ENCODE results near the gene NPHS1. TPM values are rescaled to one million over a fixed set of nuclear protein-coding genes. Genes with fewer than 3 reads are reported as not detected.

NPHS1 gene
- total and polyA plus RNA-seq, 2 of the 8 experiments (the other 6 are each of a cell fraction or from before 2014, with no cell fraction given), result 1.3 to 1.4 TPM

DNA sequence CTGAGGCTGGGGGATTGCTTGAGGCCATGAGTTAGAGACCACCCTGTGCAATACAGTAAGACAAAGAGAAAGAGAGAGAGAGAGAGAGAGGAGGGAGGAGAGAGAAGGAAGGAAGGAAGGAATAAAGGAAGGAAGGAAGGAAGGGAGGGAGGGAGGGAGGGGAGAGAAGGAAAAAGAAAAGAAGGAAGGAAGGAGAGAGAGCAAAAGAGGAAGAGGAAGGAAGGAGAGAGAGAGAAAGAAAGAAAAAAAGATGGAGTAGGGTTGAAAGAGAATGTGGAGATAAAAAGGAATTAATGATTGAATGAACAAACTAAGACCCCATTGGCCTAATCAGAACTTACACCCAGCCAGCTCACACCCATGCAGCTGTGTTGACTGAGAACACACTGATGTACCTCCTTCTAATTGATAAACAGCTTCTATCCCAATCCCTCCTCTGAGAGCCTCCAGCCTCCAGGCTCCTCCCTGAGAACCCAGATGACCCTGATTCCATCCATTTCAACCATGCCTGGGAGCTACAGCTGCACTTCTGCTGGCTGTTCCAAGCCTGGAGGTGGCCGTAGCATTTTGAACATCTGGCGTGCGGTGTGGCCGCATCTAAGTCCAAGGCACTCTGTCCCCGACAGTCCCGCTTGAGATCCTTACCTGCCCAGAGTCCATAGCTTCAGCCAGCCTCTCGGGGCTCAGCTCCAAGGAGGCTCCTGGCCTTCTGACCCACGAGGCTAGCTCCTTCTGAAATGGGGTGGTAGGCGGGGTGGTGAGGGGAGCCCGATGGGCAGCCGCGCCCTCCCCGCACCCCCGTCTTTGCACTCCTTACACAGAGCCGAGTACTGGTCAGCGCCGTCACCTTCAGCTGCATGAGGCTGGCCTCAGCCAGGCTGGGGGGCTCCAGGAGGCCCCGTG, 40.7 kb downstream of the NPHS1 start:
- Histone ChIP-seq H3K9ac (replicated peaks in 1 of 4; ENCODE audit: extremely low read depth in 1 of 4, low read depth in 3 of 4, low read length in 3 of 4) (no peak overlapping the region), H4K91ac (replicated peaks; ENCODE audit: insufficient read length, low read length) (no peak overlapping the region), H2BK120ac (replicated peaks; ENCODE audit: low read depth, low read length) (no peak overlapping the region), H2BK20ac (ENCODE audit: low read length) (no peak overlapping the region), H3K4me2 (ENCODE audit: insufficient read depth in 1 of 2, low read depth in 2 of 2, low read length in 2 of 2) (no peak overlapping the region), H4K20me1 (replicated peaks in 1 of 2; ENCODE audit: control insufficient read depth in 1 of 2, insufficient read depth in 2 of 2, low read length in 2 of 2) (no peaks in the 10 kb centered on the region), H3K4ac (replicated peaks; ENCODE audit: insufficient read length, low read depth, low read length) (no peak overlapping the region), H3K4me1 (replicated peaks in 1 of 4; ENCODE audit: control insufficient read depth in 3 of 4, insufficient read depth in 4 of 4, low read length in 3 of 4) (peaks cover 0 to 6% (median 1%) of the 10 kb centered on the region in 4 experiments; a peak in 4 of 7 replicates), H3K23ac (ENCODE audit: insufficient read length) (no peak overlapping the region), H2BK15ac (ENCODE audit: low read length) (no peak overlapping the region), H4K5ac (ENCODE audit: insufficient read length, low read depth, low read length) (no peak overlapping the region), H3K14ac (ENCODE audit: insufficient read length) (no peak overlapping the region), H3K56ac (replicated peaks; ENCODE audit: insufficient read length, low read depth, low read length) (no peak overlapping the region), H3K9me3 (ENCODE audit: insufficient read depth in 2 of 2, low read depth in 1 of 2, low read length in 1 of 2) (no peaks in the 10 kb centered on the region), H3K23me2 (ENCODE audit: low read depth, low read length) (no peaks in the 10 kb centered on the region), H4K8ac (ENCODE audit: extremely low read depth, insufficient read depth, low read length) (peak overlapping the region; percentile 51; the same call in 1 of the 2 replicates), H3K79me1 (ENCODE audit: low read depth, low read length) (no peaks in the 10 kb centered on the region), H3K18ac (ENCODE audit: extremely low read depth, low read length) (no peak overlapping the region), H2AFZ (ENCODE audit: low read length) (0 out of 2 replicates have a peak overlapping the region, but pooled peaks have one; percentile 13), H3K79me2 (ENCODE audit: control insufficient read depth in 1 of 2, insufficient read depth in 2 of 2, low read length in 2 of 2) (no peaks in the 10 kb centered on the region), H3K27ac (ENCODE audit: low read depth, low read length) (no peak overlapping the region), H2AK5ac (ENCODE audit: low read depth, low read length) (no peak overlapping the region), H2BK12ac (ENCODE audit: low read depth, low read length) (no peak overlapping the region), H2BK5ac (ENCODE audit: low read depth, low read length) (0 out of 2 replicates have a peak overlapping the region, but pooled peaks have one; percentile 35), H3K36me3 (ENCODE audit: control insufficient read depth in 2 of 4, insufficient read depth in 4 of 4, low read length in 3 of 4) (no peaks in the 10 kb centered on the region), H3K4me3 (ENCODE audit: extremely low read depth in 1 of 4, insufficient read depth in 2 of 4, low read depth in 3 of 4, low read length in 4 of 4) (no peak overlapping the region), H3K27me3 (replicated peaks in 1 of 4; ENCODE audit: control insufficient read depth in 3 of 4, extremely low read depth in 1 of 4, insufficient read depth in 3 of 4, low read length in 3 of 4) (no peaks in the 10 kb centered on the region)
- FAIRE-seq (no peak), DNase-seq (ENCODE audit: low read depth in 1 of 2, low spot score in 2 of 2) (no peak)
- ChIA-PET POLR2A (ENCODE audit: partially characterized antibody) (interaction anchor here (0.8 to 1.1 kb wide), 2 partner anchors 44 to 71 kb away, joined by 3 read pairs; no protein-coding TSS in a partner anchor), CTCF (ENCODE audit: partially characterized antibody) (interaction anchor here (0.8 to 1.5 kb wide), 7 partner anchors 9 to 176 kb away, joined by 3 to 5 read pairs (median 3); partner anchors contain the start of gene LIN37)
- TF ChIP-seq RXRA (IDR thresholded peaks at IDR 0.05; ENCODE audit: insufficient read depth, low read depth, low read length) (no peak), POLR2A (IDR thresholded peaks at IDR 0.05; ENCODE audit: control extremely low read depth in 1 of 2, low read depth in 2 of 2, low read length in 2 of 2) (no peak), SP2 (IDR thresholded peaks at IDR 0.05; ENCODE audit: low read length) (no peak), RBBP5 (IDR thresholded peaks at IDR 0.05; ENCODE audit: borderline replicate concordance, low read depth, low read length) (no peak), EP300 (IDR thresholded peaks at IDR 0.05; ENCODE audit: borderline replicate concordance in 1 of 2, low read depth in 2 of 2, low read length in 2 of 2) (no peak), KDM4A (IDR thresholded peaks at IDR 0.05; ENCODE audit: low read depth, low read length, severe bottlenecking) (no peak), TEAD4 (IDR thresholded peaks at IDR 0.05; ENCODE audit: low read depth, low read length) (no peak)
- TF ChIP-seq, protein P1, sequence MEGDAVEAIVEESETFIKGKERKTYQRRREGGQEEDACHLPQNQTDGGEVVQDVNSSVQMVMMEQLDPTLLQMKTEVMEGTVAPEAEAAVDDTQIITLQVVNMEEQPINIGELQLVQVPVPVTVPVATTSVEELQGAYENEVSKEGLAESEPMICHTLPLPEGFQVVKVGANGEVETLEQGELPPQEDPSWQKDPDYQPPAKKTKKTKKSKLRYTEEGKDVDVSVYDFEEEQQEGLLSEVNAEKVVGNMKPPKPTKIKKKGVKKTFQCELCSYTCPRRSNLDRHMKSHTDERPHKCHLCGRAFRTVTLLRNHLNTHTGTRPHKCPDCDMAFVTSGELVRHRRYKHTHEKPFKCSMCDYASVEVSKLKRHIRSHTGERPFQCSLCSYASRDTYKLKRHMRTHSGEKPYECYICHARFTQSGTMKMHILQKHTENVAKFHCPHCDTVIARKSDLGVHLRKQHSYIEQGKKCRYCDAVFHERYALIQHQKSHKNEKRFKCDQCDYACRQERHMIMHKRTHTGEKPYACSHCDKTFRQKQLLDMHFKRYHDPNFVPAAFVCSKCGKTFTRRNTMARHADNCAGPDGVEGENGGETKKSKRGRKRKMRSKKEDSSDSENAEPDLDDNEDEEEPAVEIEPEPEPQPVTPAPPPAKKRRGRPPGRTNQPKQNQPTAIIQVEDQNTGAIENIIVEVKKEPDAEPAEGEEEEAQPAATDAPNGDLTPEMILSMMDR (IDR thresholded peaks at IDR 0.05; ENCODE audit: control extremely low read depth in 1 of 3, insufficient read depth in 1 of 3, low read depth in 1 of 3, low read length in 3 of 3), result no peak
- WGBS, 2 experiments (ENCODE audit: extremely low coverage in 1 of 2, insufficient coverage in 1 of 2, insufficient read length in 1 of 2, insufficient replicate concordance in 2 of 2, low coverage in 1 of 2, low lambda C conversion rate in 2 of 2, missing lambda C conversion rate in 1 of 2), result 85% methylated on average over 18 of the region's 18 CpGs; no CpG with 5 or more reads in 1 of the 2 experiments
